ENCODE data around the gene ETV2.

GRCh38 chr19:35601971-35602370, 39.6 kb upstream of the ETV2 start:
- no peak for TF ChIP-seq L3MBTL2 (conservative IDR thresholded peaks at IDR 0.05)
- TF ChIP-seq TARDBP (IDR thresholded peaks at IDR 0.05) = no peak
- no peak for TF ChIP-seq FOXM1 (IDR thresholded peaks at IDR 0.05; ENCODE audit: borderline replicate concordance)
- no peak for TF ChIP-seq SUZ12 (IDR thresholded peaks at IDR 0.05)
- TF ChIP-seq NFRKB (IDR thresholded peaks at IDR 0.05) = no peak
